ENCODE measurements around the gene LHFPL2. TPM values are rescaled to one million over a fixed set of nuclear protein-coding genes. Genes with fewer than 3 reads are reported as not detected.
A peak's percentile ranks its signal among the peaks of the same experiment; 100 is the strongest.

Gene LHFPL2
- total RNA-seq, 1 donor from 2014 or later, result 47.6 TPM

- no peak for DNase-seq (ENCODE audit: low spot score)
- H3K36me3 Mint-ChIP-seq (ENCODE audit: low read depth, unreplicated experiment), result peaks cover 13% of the 10 kb centered on the region
- H3K9me3 Mint-ChIP-seq (ENCODE audit: unreplicated experiment), result no peaks in the 10 kb centered on the region
- peaks cover 42% of the 10 kb centered on the region for H3K4me1 Mint-ChIP-seq (ENCODE audit: unreplicated experiment)
- H3K4me3 Mint-ChIP-seq (ENCODE audit: unreplicated experiment), result no peak overlapping the region
- peaks cover 12% of the 10 kb centered on the region for H3K27me3 Mint-ChIP-seq (ENCODE audit: unreplicated experiment)
- TF ChIP-seq CTCF (IDR thresholded peaks at IDR 0.05; ENCODE audit: unreplicated experiment), result no peak
- no peak overlapping the region for H3K27ac Mint-ChIP-seq (ENCODE audit: unreplicated experiment)
These were observed 150.7 kb downstream of the LHFPL2 start for GRCh38 chr5:78497573-78498533.

GRCh38 chr5:78496373-78496772 lies 152.2 kb downstream of the LHFPL2 start:
- no peaks in the 10 kb centered on the region for H3K9me3 Mint-ChIP-seq (ENCODE audit: unreplicated experiment)
- H3K27ac Mint-ChIP-seq (ENCODE audit: unreplicated experiment), result no peak overlapping the region
- no peak overlapping the region for H3K4me3 Mint-ChIP-seq (ENCODE audit: unreplicated experiment)
- H3K4me1 Mint-ChIP-seq (ENCODE audit: unreplicated experiment), result peaks cover 42% of the 10 kb centered on the region
- DNase-seq (ENCODE audit: low spot score), result no peak
- H3K36me3 Mint-ChIP-seq (ENCODE audit: low read depth, unreplicated experiment), result peaks cover 18% of the 10 kb centered on the region
- no peak for TF ChIP-seq CTCF (IDR thresholded peaks at IDR 0.05; ENCODE audit: unreplicated experiment)
- peaks cover 15% of the 10 kb centered on the region for H3K27me3 Mint-ChIP-seq (ENCODE audit: unreplicated experiment)

DNA sequence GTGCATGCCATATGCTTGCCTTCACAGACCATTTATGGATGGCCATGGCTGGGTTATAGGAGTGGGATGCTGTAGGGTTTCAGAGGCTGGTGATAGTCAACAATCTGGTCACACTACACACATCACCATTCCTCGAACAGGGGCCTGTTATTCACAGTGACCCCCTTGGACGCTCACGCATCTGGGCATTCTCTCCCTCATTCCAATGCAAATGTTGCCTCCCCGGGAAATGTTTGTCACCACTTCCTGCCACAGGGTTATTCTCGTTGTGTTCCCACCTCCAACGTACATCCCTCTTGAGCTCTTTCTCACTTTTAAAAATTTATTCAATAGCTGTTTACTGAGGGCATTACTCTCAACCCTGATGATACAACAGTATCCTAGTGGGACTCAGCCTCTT lies 152.8 kb downstream of the LHFPL2 start:
- peaks cover 48% of the 10 kb centered on the region for H3K4me1 Mint-ChIP-seq (ENCODE audit: unreplicated experiment)
- no peak for TF ChIP-seq CTCF (IDR thresholded peaks at IDR 0.05; ENCODE audit: unreplicated experiment)
- H3K27me3 Mint-ChIP-seq (ENCODE audit: unreplicated experiment), result peaks cover 15% of the 10 kb centered on the region
- peaks cover 24% of the 10 kb centered on the region for H3K36me3 Mint-ChIP-seq (ENCODE audit: low read depth, unreplicated experiment)
- no peak for DNase-seq (ENCODE audit: low spot score)
- peak overlapping the region; percentile 11 for H3K27ac Mint-ChIP-seq (ENCODE audit: unreplicated experiment)
- H3K9me3 Mint-ChIP-seq (ENCODE audit: unreplicated experiment), result no peaks in the 10 kb centered on the region
- no peak overlapping the region for H3K4me3 Mint-ChIP-seq (ENCODE audit: unreplicated experiment)

DNA sequence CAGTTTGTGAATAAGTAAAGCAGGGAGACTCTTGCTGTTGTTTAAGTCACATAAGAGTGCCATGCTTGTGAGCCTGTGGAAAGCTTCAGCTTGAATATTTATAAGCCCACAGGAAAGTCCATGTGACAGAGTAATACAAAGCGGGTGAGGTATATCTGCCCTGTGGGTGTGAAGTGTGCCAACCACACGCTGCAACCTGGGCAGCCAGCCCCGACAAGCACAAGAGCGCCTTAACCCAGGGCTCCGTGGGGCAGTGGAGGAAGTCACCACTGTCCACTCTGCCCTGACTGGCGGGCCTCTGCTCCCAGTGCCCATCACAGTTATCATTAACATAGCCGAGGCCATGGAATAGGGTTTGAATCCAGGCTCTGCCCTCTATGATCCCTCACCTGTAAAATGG lies 155.9 kb downstream of the LHFPL2 start:
- no peak for DNase-seq (ENCODE audit: low spot score)
- no peak for TF ChIP-seq CTCF (IDR thresholded peaks at IDR 0.05; ENCODE audit: unreplicated experiment)
- peaks cover 53% of the 10 kb centered on the region for H3K4me1 Mint-ChIP-seq (ENCODE audit: unreplicated experiment)
- no peak overlapping the region for H3K4me3 Mint-ChIP-seq (ENCODE audit: unreplicated experiment)
- H3K27ac Mint-ChIP-seq (ENCODE audit: unreplicated experiment), result no peak overlapping the region
- peaks cover 39% of the 10 kb centered on the region for H3K36me3 Mint-ChIP-seq (ENCODE audit: low read depth, unreplicated experiment)
- peaks cover 11% of the 10 kb centered on the region for H3K27me3 Mint-ChIP-seq (ENCODE audit: unreplicated experiment)
- H3K9me3 Mint-ChIP-seq (ENCODE audit: unreplicated experiment), result no peaks in the 10 kb centered on the region

- H3K27ac Mint-ChIP-seq (ENCODE audit: unreplicated experiment), result no peak overlapping the region
- peaks cover 11% of the 10 kb centered on the region for H3K27me3 Mint-ChIP-seq (ENCODE audit: unreplicated experiment)
- no peaks in the 10 kb centered on the region for H3K9me3 Mint-ChIP-seq (ENCODE audit: unreplicated experiment)
- H3K36me3 Mint-ChIP-seq (ENCODE audit: low read depth, unreplicated experiment), result peaks cover 41% of the 10 kb centered on the region
- H3K4me1 Mint-ChIP-seq (ENCODE audit: unreplicated experiment), result peaks cover 53% of the 10 kb centered on the region
- H3K4me3 Mint-ChIP-seq (ENCODE audit: unreplicated experiment), result peak overlapping the region; percentile 58
- DNase-seq (ENCODE audit: low spot score), result no peak
- no peak for TF ChIP-seq CTCF (IDR thresholded peaks at IDR 0.05; ENCODE audit: unreplicated experiment)
These were observed 156.3 kb downstream of the LHFPL2 start for GRCh38 chr5:78492224-78492623.
